Mammary epithelial cell (primary cell): ENCODE data around the gene ILF3.
"Not testable (repeated sequence)": the region's sequence is repeated elsewhere in the genome, so short reads cannot be mapped to it uniquely, and the experiment has no call there.

Experiments
- CTCF ChIP-seq, 2 donors: IDR thresholded peaks in 1 of 2; conservative IDR thresholded peaks in 1 of 2; 2 replicates each; pipeline ENCODE4 v1.5.1; 2011 to 2012; ENCODE audit warnings: inconsistent platforms in 2 of 2, low read length in 2 of 2, mild to moderate bottlenecking in 2 of 2, control low read depth in 1 of 2, low read depth in 1 of 2; ENCODE audit not compliant: insufficient read depth in 1 of 2; ENCODE audit errors: extremely low read depth in 1 of 2
- EZH2 ChIP-seq: IDR thresholded peaks from 2 replicates; pipeline ENCODE4 v1.6.1; 2012; ENCODE audit warnings: low read length, inconsistent platforms, borderline replicate concordance

- TF ChIP-seq CTCF (conservative IDR thresholded peaks at IDR 0.05 in 1 of 2, IDR thresholded peaks at IDR 0.05 in 1 of 2; ENCODE audit: extremely low read depth in 1 of 2, insufficient read depth in 1 of 2, low read depth in 1 of 2, low read length in 2 of 2); EZH2: not testable (repeated sequence)
These were observed 17.8 kb downstream of the ILF3 start for GRCh38 chr19:10671922-10672321.
